ENCODE data around the gene RNF7. TPM values are rescaled to one million over a fixed set of nuclear protein-coding genes. Genes with fewer than 3 reads are reported as not detected.

RNF7 gene
- total and polyA plus RNA-seq, 2 of the 8 experiments (the other 6 are each of a cell fraction or from before 2014, with no cell fraction given): 78.4 to 113 TPM

DNA sequence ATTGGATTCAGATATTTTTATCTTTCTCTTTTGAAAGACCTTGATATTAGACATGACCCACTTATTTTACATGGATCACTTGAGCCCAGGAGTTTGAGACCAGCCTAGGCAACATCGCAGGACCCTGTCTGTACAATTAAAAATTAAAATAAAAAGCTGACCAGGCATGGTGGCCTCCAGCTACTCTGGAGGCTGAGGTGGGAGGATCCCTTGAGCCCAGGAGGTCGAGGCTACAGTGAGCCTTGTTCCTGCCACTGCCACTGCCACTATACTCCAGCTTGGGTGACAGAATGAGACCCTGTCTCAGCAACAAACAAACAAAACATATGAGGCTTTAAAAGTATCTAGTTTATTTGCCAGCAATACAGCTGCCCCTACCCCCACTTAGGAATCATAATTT, 1.6 kb downstream of the RNF7 start:
- Histone ChIP-seq H2BK12ac (ENCODE audit: low read depth, low read length) (no peak overlapping the region), H3K9me3 (ENCODE audit: insufficient read depth in 2 of 2, low read depth in 1 of 2, low read length in 1 of 2) (no peaks in the 10 kb centered on the region), H3K36me3 (ENCODE audit: control insufficient read depth in 2 of 4, insufficient read depth in 4 of 4, low read length in 3 of 4) (peaks cover 0 to 19% (median 7%) of the 10 kb centered on the region in 4 experiments; a peak in 7 of 8 replicates), H3K14ac (ENCODE audit: insufficient read length) (no peak overlapping the region), H3K27ac (ENCODE audit: low read depth, low read length) (no peak overlapping the region), H3K4me3 (ENCODE audit: extremely low read depth in 1 of 4, insufficient read depth in 2 of 4, low read depth in 3 of 4, low read length in 4 of 4) (peak overlapping the region; percentile 79 to 97 (median 92); a peak in 5 of 8 replicates), H2AFZ (ENCODE audit: low read length) (no peak overlapping the region), H3K4me2 (ENCODE audit: insufficient read depth in 1 of 2, low read depth in 2 of 2, low read length in 2 of 2) (peak overlapping the region; percentile 74 to 76), H2BK5ac (ENCODE audit: low read depth, low read length) (no peak overlapping the region), H4K8ac (ENCODE audit: extremely low read depth, insufficient read depth, low read length) (no peak overlapping the region), H2BK20ac (ENCODE audit: low read length) (no peak overlapping the region), H3K56ac (replicated peaks; ENCODE audit: insufficient read length, low read depth, low read length) (no peak overlapping the region), H2BK120ac (replicated peaks; ENCODE audit: low read depth, low read length) (no peak overlapping the region), H3K4me1 (replicated peaks in 1 of 4; ENCODE audit: control insufficient read depth in 3 of 4, insufficient read depth in 4 of 4, low read length in 3 of 4) (peaks cover 0 to 5% (median 0%) of the 10 kb centered on the region in 4 experiments; a peak in 2 of 7 replicates), H3K4ac (replicated peaks; ENCODE audit: insufficient read length, low read depth, low read length) (no peak overlapping the region), H4K5ac (ENCODE audit: insufficient read length, low read depth, low read length) (no peak overlapping the region), H4K20me1 (replicated peaks in 1 of 2; ENCODE audit: control insufficient read depth in 1 of 2, insufficient read depth in 2 of 2, low read length in 2 of 2) (peaks cover 2 to 6% of the 10 kb centered on the region in 2 experiments), H3K23me2 (ENCODE audit: low read depth, low read length) (peaks cover 2% of the 10 kb centered on the region; the same call in 1 of the 2 replicates), H3K23ac (ENCODE audit: insufficient read length) (no peak overlapping the region), H2AK5ac (ENCODE audit: low read depth, low read length) (no peak overlapping the region), H4K91ac (replicated peaks; ENCODE audit: insufficient read length, low read length) (no peak overlapping the region), H3K79me2 (ENCODE audit: control insufficient read depth in 1 of 2, insufficient read depth in 2 of 2, low read length in 2 of 2) (peaks cover 3 to 55% of the 10 kb centered on the region in 2 experiments), H3K9ac (replicated peaks in 1 of 4; ENCODE audit: extremely low read depth in 1 of 4, low read depth in 3 of 4, low read length in 3 of 4) (no peak overlapping the region), H3K27me3 (replicated peaks in 1 of 4; ENCODE audit: control insufficient read depth in 3 of 4, extremely low read depth in 1 of 4, insufficient read depth in 3 of 4, low read length in 3 of 4) (peaks cover 0 to 2% (median 0%) of the 10 kb centered on the region in 4 experiments; a peak in 1 of 7 replicates), H2BK15ac (ENCODE audit: low read length) (no peak overlapping the region), H3K79me1 (ENCODE audit: low read depth, low read length) (no peaks in the 10 kb centered on the region), H3K18ac (ENCODE audit: extremely low read depth, low read length) (no peak overlapping the region)
- TF ChIP-seq KDM4A (IDR thresholded peaks at IDR 0.05; ENCODE audit: low read depth, low read length, severe bottlenecking) (no peak), PHF8 (conservative IDR thresholded peaks at IDR 0.05; ENCODE audit: low read depth, low read length) (no peak), SRF (IDR thresholded peaks at IDR 0.05; ENCODE audit: low read depth, low read length) (no peak), USF2 (IDR thresholded peaks at IDR 0.05; ENCODE audit: low read length) (no peak), GTF2F1 (IDR thresholded peaks at IDR 0.05; ENCODE audit: borderline replicate concordance, low read depth, low read length) (no peak)
- CTCF ChIA-PET (ENCODE audit: partially characterized antibody): interaction anchor here (0.6 to 2.6 kb wide), 9 partner anchors 11 to 173 kb away, joined by 3 to 13 read pairs (median 4); no protein-coding TSS in a partner anchor
- no peak for FAIRE-seq
- DNase-seq (ENCODE audit: low read depth in 1 of 2, low spot score in 2 of 2): no peak
- POLR2A ChIA-PET (ENCODE audit: partially characterized antibody): interaction anchor here (0.7 to 2.1 kb wide), 2 partner anchors 110 to 137 kb away, joined by 3 to 4 read pairs; no protein-coding TSS in a partner anchor
- 85% methylated on average over 2 of the region's 2 CpGs; no CpG with 5 or more reads in 1 of the 2 experiments for WGBS, 2 experiments (ENCODE audit: extremely low coverage in 1 of 2, insufficient coverage in 1 of 2, insufficient read length in 1 of 2, insufficient replicate concordance in 2 of 2, low coverage in 1 of 2, low lambda C conversion rate in 2 of 2, missing lambda C conversion rate in 1 of 2)
